Measurements from ENCODE around the gene KIF19. TPM values are rescaled to one million over a fixed set of nuclear protein-coding genes. Genes with fewer than 3 reads are reported as not detected.
"Not testable (repeated sequence)": the region's sequence is repeated elsewhere in the genome, so short reads cannot be mapped to it uniquely, and the experiment has no call there.

KIF19 gene
- polyA plus RNA-seq, 12 donors: 0.92 to 2.0 (median 1.5) TPM; not detected in 2

GRCh38 chr17:74387365-74388218 is 61.6 kb downstream of the KIF19 start:
- DNase-seq: no peak

GRCh38 chr17:74389084-74389753 is 63.2 kb downstream of the KIF19 start:
- DNase-seq: no peak

- no peak for DNase-seq
Observed at GRCh38 chr17:74389937-74390679, 64.1 kb downstream of the KIF19 start.

- DNase-seq: no peak
Observed at GRCh38 chr17:74390680-74391653, 64.9 kb downstream of the KIF19 start.

GRCh38 chr17:74391771-74392170 is 65.7 kb downstream of the KIF19 start:
- no peak for DNase-seq

GRCh38 chr17:74392848-74393247 is 66.8 kb downstream of the KIF19 start:
- no peak for DNase-seq

- DNase-seq: no peak
Observed at GRCh38 chr17:74393346-74393942, 67.4 kb downstream of the KIF19 start.

- DNase-seq: no peak
Observed at GRCh38 chr17:74394275-74394950, 68.4 kb downstream of the KIF19 start.

- no peak for DNase-seq
Observed at GRCh38 chr17:74394977-74395376, 69.0 kb downstream of the KIF19 start.

- DNase-seq: no peak
Observed at GRCh38 chr17:74396567-74396966, 70.5 kb downstream of the KIF19 start.

GRCh38 chr17:74402048-74402447 is 76.0 kb downstream of the KIF19 start:
- DNase-seq: no peak

GRCh38 chr17:74403512-74404137 is 77.6 kb downstream of the KIF19 start:
- DNase-seq: no peak

GRCh38 chr17:74404218-74404617 is 78.2 kb downstream of the KIF19 start:
- no peak for DNase-seq

- DNase-seq: no peak
Observed at GRCh38 chr17:74404789-74405188, 78.8 kb downstream of the KIF19 start.

GRCh38 chr17:74405311-74405710 is 79.3 kb downstream of the KIF19 start:
- DNase-seq: not testable (repeated sequence)

Measured in muscle of arm (tissue), 12 donors.